Esophagus squamous epithelium (tissue), 4 donors: Measurements from ENCODE around the gene POC1A.

Source experiments
- POLR2A ChIP-seq, 4 donors: fragments of 450-650 bp; IDR thresholded peaks; one replicate each; pipeline ENCODE4 v1.6.1; 2017; ENCODE audit warnings: antibody characterized with exemption in 4 of 4, mild to moderate bottlenecking in 4 of 4, moderate library complexity in 3 of 4
- TF ChIP-seq, protein P1 (sequence below), 6 experiments: fragments of 450-650 bp in 4 of 6; fragments of 200-600 bp in 2 of 6; sonication (generic) in 2 of 6; IDR thresholded peaks; one replicate each; pipeline ENCODE4 v1.5.1; 2016 to 2019; ENCODE audit warnings: antibody characterized with exemption in 6 of 6, mild to moderate bottlenecking in 4 of 6, moderate library complexity in 4 of 6

DNA sequence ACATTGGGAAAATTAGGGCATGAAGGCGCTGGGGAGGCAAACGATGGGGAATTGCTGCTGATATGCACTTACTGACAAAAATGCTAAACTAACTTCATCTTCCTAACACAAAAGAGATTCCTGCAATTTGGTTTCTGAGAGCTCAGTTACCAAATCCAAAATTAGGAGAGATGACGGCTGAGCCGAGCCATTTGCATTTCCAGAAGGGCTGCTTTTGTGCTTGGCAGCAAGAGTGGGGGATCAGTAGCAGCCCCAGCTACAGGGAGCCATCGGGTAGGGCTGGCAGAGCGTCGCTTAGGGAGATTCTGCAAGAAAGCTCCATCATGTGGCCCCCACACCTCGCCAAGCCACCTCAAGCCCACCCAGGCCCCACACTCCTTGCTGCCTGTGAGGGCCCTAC, 81.8 kb downstream of the POC1A start:
- TF ChIP-seq, protein P1, sequence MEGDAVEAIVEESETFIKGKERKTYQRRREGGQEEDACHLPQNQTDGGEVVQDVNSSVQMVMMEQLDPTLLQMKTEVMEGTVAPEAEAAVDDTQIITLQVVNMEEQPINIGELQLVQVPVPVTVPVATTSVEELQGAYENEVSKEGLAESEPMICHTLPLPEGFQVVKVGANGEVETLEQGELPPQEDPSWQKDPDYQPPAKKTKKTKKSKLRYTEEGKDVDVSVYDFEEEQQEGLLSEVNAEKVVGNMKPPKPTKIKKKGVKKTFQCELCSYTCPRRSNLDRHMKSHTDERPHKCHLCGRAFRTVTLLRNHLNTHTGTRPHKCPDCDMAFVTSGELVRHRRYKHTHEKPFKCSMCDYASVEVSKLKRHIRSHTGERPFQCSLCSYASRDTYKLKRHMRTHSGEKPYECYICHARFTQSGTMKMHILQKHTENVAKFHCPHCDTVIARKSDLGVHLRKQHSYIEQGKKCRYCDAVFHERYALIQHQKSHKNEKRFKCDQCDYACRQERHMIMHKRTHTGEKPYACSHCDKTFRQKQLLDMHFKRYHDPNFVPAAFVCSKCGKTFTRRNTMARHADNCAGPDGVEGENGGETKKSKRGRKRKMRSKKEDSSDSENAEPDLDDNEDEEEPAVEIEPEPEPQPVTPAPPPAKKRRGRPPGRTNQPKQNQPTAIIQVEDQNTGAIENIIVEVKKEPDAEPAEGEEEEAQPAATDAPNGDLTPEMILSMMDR (IDR thresholded peaks at IDR 0.05): no peak
- no peak for TF ChIP-seq POLR2A (IDR thresholded peaks at IDR 0.05)
